ENCODE measurements around the gene CLCA1.

CLCA1 gene
- total RNA-seq = 0 to 0.06 (median 0) reads per million in 9 experiments

GRCh38 chr1:86468501-86468977, at the start of gene CLCA1:
Gene CLCA1, plus strand, starts transcription at chr1:86468927. Its CDS starts 45 bp downstream, at chr1:86468972.
- Mint-ChIP-seq H3K36me3 (ENCODE audit: insufficient read depth) (no peaks in the 10 kb centered on the region), H3K9me3 (no peaks in the 10 kb centered on the region), H3K27ac (no peak within 1 kb of the TSS), H3K27me3 (peaks cover 21 to 36% of the 10 kb centered on the region in 2 donors), H3K4me3 (no peak within 1 kb of the TSS), H3K4me1 (ENCODE audit: low read depth in 2 of 2) (no peaks in the 10 kb centered on the region)
- no peak for ATAC-seq (replicated peaks)
- DNase-seq = no peak

- H3K36me3 Mint-ChIP-seq (ENCODE audit: insufficient read depth) = no peaks in the 10 kb centered on the region
- H3K4me3 Mint-ChIP-seq = peak overlapping the region; percentile 10 to 49
- peaks cover 3 to 4% of the 10 kb centered on the region in 2 donors for H3K4me1 Mint-ChIP-seq (ENCODE audit: low read depth in 2 of 2)
- peak; percentile 95 for ATAC-seq (replicated peaks)
- DNase-seq = peak; percentile 24 to 26 (median 25)
- no peaks in the 10 kb centered on the region for H3K9me3 Mint-ChIP-seq
- H3K27ac Mint-ChIP-seq = no peak overlapping the region
- peaks cover 9 to 12% of the 10 kb centered on the region in 2 donors for H3K27me3 Mint-ChIP-seq
Measured at GRCh38 chr1:86419277-86419903, 49.3 kb upstream of the CLCA1 start.

GRCh38 chr1:86421601-86422280, 47.0 kb upstream of the CLCA1 start:
- no peak overlapping the region for H3K27ac Mint-ChIP-seq
- DNase-seq (no peak), ATAC-seq (replicated peaks) (no peak)
- H3K9me3 Mint-ChIP-seq = no peaks in the 10 kb centered on the region
- no peak overlapping the region for H3K4me3 Mint-ChIP-seq
- no peaks in the 10 kb centered on the region for H3K36me3 Mint-ChIP-seq (ENCODE audit: insufficient read depth)
- H3K4me1 Mint-ChIP-seq (ENCODE audit: low read depth in 2 of 2) = peaks cover 3 to 4% of the 10 kb centered on the region in 2 donors
- H3K27me3 Mint-ChIP-seq = peaks cover 10 to 14% of the 10 kb centered on the region in 2 donors

- Mint-ChIP-seq H3K4me3 (no peak overlapping the region), H3K4me1 (ENCODE audit: low read depth in 2 of 2) (peaks cover 3 to 4% of the 10 kb centered on the region in 2 donors), H3K9me3 (no peaks in the 10 kb centered on the region), H3K27ac (no peak overlapping the region), H3K27me3 (peaks cover 10 to 14% of the 10 kb centered on the region in 2 donors), H3K36me3 (ENCODE audit: insufficient read depth) (no peaks in the 10 kb centered on the region)
- DNase-seq (no peak), ATAC-seq (replicated peaks) (no peak)
Measured at GRCh38 chr1:86423473-86423872, 45.3 kb upstream of the CLCA1 start.

- Mint-ChIP-seq H3K9me3 (no peaks in the 10 kb centered on the region), H3K27ac (no peak within 1 kb of the TSS), H3K36me3 (ENCODE audit: insufficient read depth) (no peaks in the 10 kb centered on the region)
Measured at GRCh38 chr1:86423873-86424272, 44.9 kb upstream of the CLCA1 start, which contains the start of gene CLCA2. Gene CLCA2, plus strand, starts transcription at chr1:86424171. Its CDS starts 77 bp downstream, at chr1:86424248.

GRCh38 chr1:86429122-86429725, 39.5 kb upstream of the CLCA1 start:
- Mint-ChIP-seq H3K4me1 (ENCODE audit: low read depth in 2 of 2) (no peaks in the 10 kb centered on the region), H3K27me3 (peaks cover 0 to 5% of the 10 kb centered on the region in 2 donors), H3K36me3 (ENCODE audit: insufficient read depth) (no peaks in the 10 kb centered on the region), H3K4me3 (no peak overlapping the region), H3K27ac (no peak overlapping the region), H3K9me3 (no peaks in the 10 kb centered on the region)
- ATAC-seq (replicated peaks) = no peak
- DNase-seq = no peak

More at GRCh38 chr1:86423873-86424272, 44.9 kb upstream of the CLCA1 start, which contains the start of gene CLCA2:
- DNase-seq (no peak), ATAC-seq (replicated peaks) (no peak)
- peaks cover 3 to 4% of the 10 kb centered on the region in 2 donors for H3K4me1 Mint-ChIP-seq (ENCODE audit: low read depth in 2 of 2)
- H3K27me3 Mint-ChIP-seq = peaks cover 10 to 14% of the 10 kb centered on the region in 2 donors
- no peak within 1 kb of the TSS for H3K4me3 Mint-ChIP-seq

- Mint-ChIP-seq H3K27ac (no peak overlapping the region), H3K9me3 (no peaks in the 10 kb centered on the region), H3K4me1 (ENCODE audit: low read depth in 2 of 2) (no peaks in the 10 kb centered on the region), H3K36me3 (ENCODE audit: insufficient read depth) (no peaks in the 10 kb centered on the region), H3K4me3 (no peak overlapping the region), H3K27me3 (peaks cover 0 to 5% of the 10 kb centered on the region in 2 donors)
- ATAC-seq (replicated peaks) (peak; percentile 56), DNase-seq (no peak)
Measured at GRCh38 chr1:86429835-86430234, 38.9 kb upstream of the CLCA1 start.

GRCh38 chr1:86430376-86430775, 38.4 kb upstream of the CLCA1 start:
- Mint-ChIP-seq H3K9me3 (no peaks in the 10 kb centered on the region), H3K27me3 (peaks cover 0 to 5% of the 10 kb centered on the region in 2 donors), H3K4me1 (ENCODE audit: low read depth in 2 of 2) (no peaks in the 10 kb centered on the region), H3K36me3 (ENCODE audit: insufficient read depth) (no peaks in the 10 kb centered on the region), H3K4me3 (no peak overlapping the region), H3K27ac (no peak overlapping the region)
- no peak for ATAC-seq (replicated peaks)
- DNase-seq = no peak

- H3K36me3 Mint-ChIP-seq (ENCODE audit: insufficient read depth) = no peaks in the 10 kb centered on the region
- H3K27ac Mint-ChIP-seq = no peak overlapping the region
- H3K9me3 Mint-ChIP-seq = no peaks in the 10 kb centered on the region
- H3K4me1 Mint-ChIP-seq (ENCODE audit: low read depth in 2 of 2) = no peaks in the 10 kb centered on the region
- H3K4me3 Mint-ChIP-seq = no peak overlapping the region
- no peak for ATAC-seq (replicated peaks)
- no peak for DNase-seq
- H3K27me3 Mint-ChIP-seq = peaks cover 18 to 20% of the 10 kb centered on the region in 2 donors
Measured at GRCh38 chr1:86434059-86434458, 34.7 kb upstream of the CLCA1 start.

- ATAC-seq (replicated peaks) = no peak
- no peaks in the 10 kb centered on the region for H3K36me3 Mint-ChIP-seq (ENCODE audit: insufficient read depth)
- H3K27me3 Mint-ChIP-seq = peaks cover 18 to 28% of the 10 kb centered on the region in 2 donors
Measured at GRCh38 chr1:86435327-86435726, 33.4 kb upstream of the CLCA1 start.

GRCh38 chr1:86436041-86436440, 32.7 kb upstream of the CLCA1 start:
- peaks cover 18 to 28% of the 10 kb centered on the region in 2 donors for H3K27me3 Mint-ChIP-seq
- DNase-seq = no peak
- no peak overlapping the region for H3K4me3 Mint-ChIP-seq
- ATAC-seq (replicated peaks) = no peak
- no peaks in the 10 kb centered on the region for H3K9me3 Mint-ChIP-seq
- no peaks in the 10 kb centered on the region for H3K36me3 Mint-ChIP-seq (ENCODE audit: insufficient read depth)
- H3K4me1 Mint-ChIP-seq (ENCODE audit: low read depth in 2 of 2) = no peaks in the 10 kb centered on the region
- no peak overlapping the region for H3K27ac Mint-ChIP-seq

More at GRCh38 chr1:86435327-86435726, 33.4 kb upstream of the CLCA1 start:
- no peak overlapping the region for H3K4me3 Mint-ChIP-seq
- no peaks in the 10 kb centered on the region for H3K9me3 Mint-ChIP-seq
- no peak overlapping the region for H3K27ac Mint-ChIP-seq
- DNase-seq = no peak
- H3K4me1 Mint-ChIP-seq (ENCODE audit: low read depth in 2 of 2) = no peaks in the 10 kb centered on the region

- ATAC-seq (replicated peaks) = peak; percentile 41
- no peak for DNase-seq
- Mint-ChIP-seq H3K4me1 (ENCODE audit: low read depth in 2 of 2) (no peaks in the 10 kb centered on the region), H3K9me3 (no peaks in the 10 kb centered on the region), H3K36me3 (ENCODE audit: insufficient read depth) (no peaks in the 10 kb centered on the region), H3K27me3 (peaks cover 20 to 28% of the 10 kb centered on the region in 2 donors), H3K27ac (no peak overlapping the region), H3K4me3 (no peak overlapping the region)
Measured at GRCh38 chr1:86441581-86441980, 27.1 kb upstream of the CLCA1 start.

GRCh38 chr1:86441997-86442396, 26.7 kb upstream of the CLCA1 start:
- DNase-seq (no peak), ATAC-seq (replicated peaks) (no peak)
- H3K4me3 Mint-ChIP-seq = no peak overlapping the region
- peaks cover 20 to 24% of the 10 kb centered on the region in 2 donors for H3K27me3 Mint-ChIP-seq
- no peaks in the 10 kb centered on the region for H3K4me1 Mint-ChIP-seq (ENCODE audit: low read depth in 2 of 2)
- no peak overlapping the region for H3K27ac Mint-ChIP-seq
- no peaks in the 10 kb centered on the region for H3K36me3 Mint-ChIP-seq (ENCODE audit: insufficient read depth)
- no peaks in the 10 kb centered on the region for H3K9me3 Mint-ChIP-seq
